GM18861 (cell line): ENCODE measurements around the gene NFU1.
"Not testable (repeated sequence)": the region's sequence is repeated elsewhere in the genome, so short reads cannot be mapped to it uniquely, and the experiment has no call there.

Experiments used
- ATAC-seq: cut with Tn5 transposase; IDR thresholded peaks from one replicate; pipeline ENCODE4 v1.9.1; 2021; ENCODE audit not compliant: unreplicated experiment

The NFU1 gene

DNA sequence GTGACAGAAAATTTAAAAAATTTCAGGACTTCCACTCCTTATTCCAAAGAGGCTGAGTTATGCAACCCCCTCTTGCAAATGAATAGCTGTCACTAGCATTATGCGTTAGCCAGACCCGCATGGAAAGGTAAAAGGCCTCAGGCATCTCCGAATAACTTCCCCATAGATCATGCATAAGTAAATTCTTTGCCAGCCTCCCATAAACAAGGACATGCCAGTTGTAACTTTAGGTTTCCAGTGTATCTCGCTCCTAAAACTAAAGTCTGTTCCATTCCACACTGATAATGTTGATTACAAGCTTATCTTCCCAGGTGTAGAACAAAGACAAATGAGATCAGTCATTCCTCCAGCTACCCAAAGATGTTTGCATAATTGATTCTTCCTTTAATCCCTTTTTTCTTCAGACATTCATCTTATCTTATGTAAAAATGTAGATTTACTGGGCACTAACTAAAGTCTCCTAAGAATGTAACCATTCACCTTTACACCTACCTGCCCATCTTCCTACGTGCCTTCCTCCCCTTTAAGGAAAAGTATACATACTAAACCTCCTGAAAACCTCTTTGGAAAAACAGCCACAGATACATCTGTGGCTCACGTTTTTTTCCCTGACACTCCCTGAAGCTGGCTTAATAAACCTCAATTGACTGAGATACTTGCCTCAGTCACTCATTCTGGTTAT, 13.6 kb upstream of the NFU1 start:
- ATAC-seq: no peak

DNA sequence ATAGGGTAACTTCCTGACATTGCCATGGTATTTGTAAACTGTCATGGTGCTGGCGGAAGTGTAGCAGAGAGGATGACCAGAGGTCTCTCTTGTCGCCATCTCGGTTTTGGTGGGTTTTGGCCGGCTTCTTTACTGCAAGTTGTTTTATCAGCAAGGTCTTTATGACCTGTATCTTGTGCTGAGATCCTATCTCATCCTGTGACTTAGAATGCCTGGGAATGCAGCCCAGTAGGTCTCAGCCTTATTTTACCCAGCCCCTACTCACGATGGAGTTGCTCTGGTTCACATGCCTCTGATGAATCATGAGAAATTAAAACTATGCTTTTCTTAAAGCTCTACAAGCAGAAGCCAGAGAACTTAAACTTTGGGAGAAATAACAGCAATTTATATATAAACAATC, 12.7 kb upstream of the NFU1 start:
- no peak for ATAC-seq

GRCh38 chr2:69443673-69444072, 6.4 kb upstream of the NFU1 start:
- not testable (repeated sequence) for ATAC-seq

- ATAC-seq: not testable (repeated sequence)
Observed at GRCh38 chr2:69439499-69439898, 2.3 kb upstream of the NFU1 start.

GRCh38 chr2:69438580-69438979, 1.3 kb upstream of the NFU1 start:
- ATAC-seq: no peak

- no peak for ATAC-seq
Observed at GRCh38 chr2:69437751-69438154, 518 bp upstream of the NFU1 start.

DNA sequence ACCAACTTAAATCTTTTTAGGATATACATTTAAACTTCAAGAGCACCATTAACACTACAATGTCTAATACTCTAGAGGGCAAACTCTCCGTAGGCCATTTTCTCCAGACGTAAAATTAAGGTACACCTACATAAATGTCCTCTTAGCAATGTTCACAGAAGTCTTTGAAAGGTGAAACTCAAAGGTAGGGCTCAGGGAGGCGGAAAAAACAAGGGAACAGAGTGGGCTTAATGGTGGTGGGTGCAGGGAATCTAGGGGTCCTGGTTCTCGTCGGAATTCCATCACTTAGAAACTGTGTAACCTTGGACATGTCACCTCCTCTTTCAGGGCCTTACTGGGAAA, 668 bp downstream of the NFU1 start:
- ATAC-seq: no peak

DNA sequence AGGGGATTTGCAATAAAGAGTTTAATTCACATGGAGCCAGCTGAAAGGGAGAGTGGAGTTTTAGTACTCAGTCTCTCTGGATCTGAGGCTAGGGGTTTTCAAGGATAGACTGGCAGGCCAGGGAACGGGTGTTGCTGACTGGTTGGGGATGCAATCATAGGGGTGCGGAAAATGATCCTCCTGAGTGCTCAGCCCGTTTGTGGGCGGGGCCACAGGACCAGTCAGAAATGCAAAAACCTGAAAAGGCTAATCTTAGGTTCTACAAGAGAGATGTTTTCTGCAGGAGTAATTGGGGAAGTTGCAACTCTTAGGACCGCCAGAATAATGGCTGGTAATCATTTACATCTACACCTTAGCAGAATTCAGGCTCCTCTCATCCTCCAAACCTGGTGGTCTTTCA, 2.5 kb downstream of the NFU1 start:
- ATAC-seq: no peak

DNA sequence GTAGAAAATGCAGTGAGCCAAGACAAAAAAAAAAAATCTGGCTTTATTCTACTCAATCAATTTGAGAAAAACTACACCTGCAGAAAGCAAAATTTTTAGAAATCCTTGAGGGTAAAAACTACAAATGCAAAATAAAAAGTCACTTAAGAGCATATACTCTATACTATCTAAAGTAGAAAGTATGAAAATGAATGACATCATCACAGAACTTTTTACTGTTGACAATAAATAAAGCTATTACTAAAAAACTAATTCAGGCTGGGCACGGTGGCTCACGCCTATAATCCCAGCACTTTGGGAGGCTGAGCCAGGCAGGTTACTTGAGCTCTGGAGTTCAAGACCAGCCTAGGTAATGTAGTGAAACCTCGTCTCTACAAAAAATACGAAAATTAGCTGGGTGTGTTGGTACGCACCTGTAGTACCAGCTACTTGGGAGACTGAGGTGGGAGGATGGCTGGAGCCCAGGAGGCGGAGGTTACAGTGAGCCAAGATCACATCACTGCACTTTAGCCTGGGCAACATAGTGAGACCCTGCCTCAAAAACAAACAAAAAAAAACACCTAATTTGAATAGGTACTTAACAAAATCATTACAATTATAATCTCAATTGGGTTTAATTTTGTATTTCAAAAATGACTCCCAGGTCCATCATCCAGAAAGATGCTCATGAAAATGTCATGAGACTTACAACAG, 7.6 kb downstream of the NFU1 start:
- no peak for ATAC-seq

- no peak for ATAC-seq
Observed at GRCh38 chr2:69428981-69429380, 8.3 kb downstream of the NFU1 start.

GRCh38 chr2:69424419-69424818, 12.8 kb downstream of the NFU1 start:
- no peak for ATAC-seq

DNA sequence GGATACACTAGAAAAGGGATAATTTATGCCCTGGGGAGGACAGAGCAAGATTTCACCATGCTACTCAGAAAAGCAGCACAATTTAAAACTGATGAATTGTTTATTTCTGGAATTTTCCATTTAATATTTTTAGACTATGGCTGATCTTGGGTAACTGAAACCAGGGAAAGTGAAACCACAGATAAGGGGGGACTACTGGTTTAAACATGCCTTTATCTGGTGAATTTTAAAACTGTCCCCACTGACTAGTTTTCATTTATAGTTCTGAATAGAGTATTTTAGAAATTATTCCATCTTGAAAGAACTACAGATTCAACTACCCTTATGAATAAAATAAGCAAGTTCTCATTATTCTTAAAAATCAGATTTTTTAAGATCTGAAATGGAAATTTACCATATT, 15.0 kb downstream of the NFU1 start:
- ATAC-seq: no peak

DNA sequence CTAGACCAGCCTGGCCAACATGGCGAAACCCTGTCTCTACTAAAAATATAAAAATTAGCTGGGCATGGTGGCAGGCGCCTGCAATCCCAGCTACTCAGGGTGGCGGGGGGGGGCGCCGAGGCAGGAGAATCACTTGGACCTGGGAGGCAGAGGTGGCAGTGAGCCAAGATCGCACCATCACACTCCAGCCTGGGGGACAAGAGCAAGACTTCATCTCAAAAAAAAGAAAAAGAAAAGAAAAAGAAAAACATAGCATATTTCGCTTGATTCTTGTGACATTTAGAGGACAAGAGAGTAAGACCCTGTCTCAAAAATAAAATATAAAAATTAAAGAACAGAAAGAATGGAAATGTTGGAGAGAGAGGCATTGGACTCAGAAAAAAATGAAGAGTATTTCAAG, 18.1 kb downstream of the NFU1 start:
- ATAC-seq: not testable (repeated sequence)

GRCh38 chr2:69416147-69416546, 21.1 kb downstream of the NFU1 start:
- ATAC-seq: no peak

DNA sequence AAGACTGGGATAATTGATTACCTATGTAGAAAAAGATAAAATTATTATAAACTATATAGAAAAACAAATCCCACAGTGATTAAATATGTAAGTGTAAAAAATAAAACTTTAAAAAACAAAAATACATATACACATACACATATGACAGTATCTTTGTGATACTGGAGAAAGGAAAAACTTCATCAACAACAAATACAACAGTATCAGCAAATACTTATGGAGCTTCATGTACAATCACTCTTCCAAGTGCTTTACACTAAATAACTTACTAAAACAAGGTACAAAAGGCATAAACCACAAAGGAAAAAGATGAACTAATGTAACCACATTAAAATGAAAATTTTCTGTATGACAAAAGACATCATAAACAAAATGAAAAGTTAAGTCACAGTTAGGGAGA, 26.1 kb downstream of the NFU1 start:
- no peak for ATAC-seq

DNA sequence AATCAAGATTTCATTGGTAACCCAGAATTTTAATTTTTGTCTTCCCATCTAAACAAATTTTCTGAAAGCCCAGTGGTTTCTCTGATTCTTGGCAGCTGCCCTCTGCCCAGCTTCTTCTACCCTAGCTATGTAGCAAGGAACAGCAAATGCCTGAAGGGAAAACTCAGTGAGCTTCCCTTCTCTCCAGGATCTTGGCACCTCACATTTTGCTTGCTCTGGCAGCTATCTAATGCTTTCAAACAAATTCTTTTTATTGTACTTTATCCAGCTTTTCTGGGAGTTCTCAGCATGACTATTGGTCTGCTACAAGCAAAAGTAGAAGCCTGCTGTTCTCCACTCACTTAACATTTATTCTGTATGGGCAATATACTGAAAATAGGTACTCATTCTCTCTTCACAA, 31.9 kb downstream of the NFU1 start:
- no peak for ATAC-seq

DNA sequence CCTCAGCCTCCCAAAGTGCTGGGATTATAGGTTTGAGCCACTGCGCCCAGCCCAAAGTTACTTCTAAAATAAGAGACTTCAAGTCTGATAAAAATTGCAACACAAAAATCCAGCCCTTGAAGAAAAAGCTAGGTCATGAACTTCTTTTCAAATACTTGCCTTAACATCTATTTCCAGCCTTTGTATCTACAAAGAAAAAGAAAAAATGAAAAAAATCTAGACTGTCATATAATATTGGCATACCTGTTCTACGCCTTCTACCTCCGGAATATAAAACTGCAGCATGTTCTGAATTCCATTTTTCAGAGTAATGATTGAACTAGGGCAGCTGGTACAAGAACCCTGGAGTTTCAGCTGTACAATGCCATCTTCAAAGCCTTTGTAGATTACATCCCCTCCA, 37.1 kb downstream of the NFU1 start:
- no peak for ATAC-seq

DNA sequence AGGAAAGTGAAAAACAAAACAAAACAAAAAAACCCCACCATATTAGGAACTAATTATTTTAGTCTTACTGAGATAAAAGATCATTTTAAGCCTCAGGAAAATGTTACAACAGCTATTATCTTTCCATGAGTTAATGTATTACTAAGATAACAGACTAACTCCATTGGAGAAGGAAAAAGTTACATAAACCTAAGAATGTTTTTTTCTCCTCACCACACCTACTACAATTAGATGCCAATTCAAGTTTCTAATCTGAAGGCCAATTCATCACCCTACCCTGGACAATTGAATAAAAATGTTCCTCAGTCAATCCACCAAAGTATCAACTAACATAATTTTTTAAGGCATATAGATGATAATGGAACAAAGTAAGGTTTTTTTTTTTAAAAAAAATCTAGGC, 40.0 kb downstream of the NFU1 start:
- no peak for ATAC-seq

GRCh38 chr2:69395866-69396265, 41.4 kb downstream of the NFU1 start:
- no peak for ATAC-seq

- ATAC-seq: no peak
Observed at GRCh38 chr2:69393963-69394362, 43.3 kb downstream of the NFU1 start.

DNA sequence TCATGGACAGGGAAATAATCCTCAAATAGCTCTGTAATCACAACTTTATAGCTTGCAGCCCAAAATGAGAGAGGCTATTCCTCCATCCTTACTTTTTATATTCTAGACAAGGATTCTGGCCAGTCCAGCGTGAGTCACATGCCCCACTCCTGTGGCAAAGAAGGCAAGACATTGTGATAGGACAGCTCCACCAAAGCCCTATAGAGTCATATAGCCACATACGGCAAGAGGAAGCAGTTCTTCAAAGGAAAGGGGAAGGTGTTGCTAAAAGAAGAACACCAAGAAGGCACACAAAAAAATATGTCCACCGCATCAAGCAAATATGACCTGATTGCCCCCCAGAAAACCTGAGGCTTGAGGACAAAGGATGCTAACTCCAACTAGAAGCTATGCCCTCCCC, 46.8 kb downstream of the NFU1 start:
- no peak for ATAC-seq

- ATAC-seq: no peak
Observed at GRCh38 chr2:69390001-69390400, 47.2 kb downstream of the NFU1 start.

- no peak for ATAC-seq
Observed at GRCh38 chr2:69389271-69389670, 48.0 kb downstream of the NFU1 start.
